ENCODE data around the gene WRAP53. TPM values are rescaled to one million over a fixed set of nuclear protein-coding genes. Genes with fewer than 3 reads are reported as not detected.
"Not testable (repeated sequence)": the region's sequence is repeated elsewhere in the genome, so short reads cannot be mapped to it uniquely, and the experiment has no call there.

The WRAP53 gene
- total RNA-seq (1 to 10 TPM; 3.8 to 5.8 (median 4.7) TPM), polyA plus RNA-seq (10 to 100 TPM; 10.4 to 12.1 TPM)
- long read RNA-seq, donor 1, full-length matches to known transcripts: 4 of 5 reads
- long read RNA-seq, donor 1, partial matches to known transcripts: 0 of 5 reads
- long read RNA-seq, donor 1, other reads (novel, unspliced or antisense): 1 of 5 reads
- long read RNA-seq, donor 2, full-length matches to known transcripts: 7 of 11 reads
- long read RNA-seq, donor 2, partial matches to known transcripts: 2 of 11 reads
- long read RNA-seq, donor 2, other reads (novel, unspliced or antisense): 2 of 11 reads
- long read RNA-seq, donor 3, full-length matches to known transcripts: 8 of 10 reads
- long read RNA-seq, donor 3, partial matches to known transcripts: 1 of 10 reads
- long read RNA-seq, donor 3, other reads (novel, unspliced or antisense): 1 of 10 reads

DNA sequence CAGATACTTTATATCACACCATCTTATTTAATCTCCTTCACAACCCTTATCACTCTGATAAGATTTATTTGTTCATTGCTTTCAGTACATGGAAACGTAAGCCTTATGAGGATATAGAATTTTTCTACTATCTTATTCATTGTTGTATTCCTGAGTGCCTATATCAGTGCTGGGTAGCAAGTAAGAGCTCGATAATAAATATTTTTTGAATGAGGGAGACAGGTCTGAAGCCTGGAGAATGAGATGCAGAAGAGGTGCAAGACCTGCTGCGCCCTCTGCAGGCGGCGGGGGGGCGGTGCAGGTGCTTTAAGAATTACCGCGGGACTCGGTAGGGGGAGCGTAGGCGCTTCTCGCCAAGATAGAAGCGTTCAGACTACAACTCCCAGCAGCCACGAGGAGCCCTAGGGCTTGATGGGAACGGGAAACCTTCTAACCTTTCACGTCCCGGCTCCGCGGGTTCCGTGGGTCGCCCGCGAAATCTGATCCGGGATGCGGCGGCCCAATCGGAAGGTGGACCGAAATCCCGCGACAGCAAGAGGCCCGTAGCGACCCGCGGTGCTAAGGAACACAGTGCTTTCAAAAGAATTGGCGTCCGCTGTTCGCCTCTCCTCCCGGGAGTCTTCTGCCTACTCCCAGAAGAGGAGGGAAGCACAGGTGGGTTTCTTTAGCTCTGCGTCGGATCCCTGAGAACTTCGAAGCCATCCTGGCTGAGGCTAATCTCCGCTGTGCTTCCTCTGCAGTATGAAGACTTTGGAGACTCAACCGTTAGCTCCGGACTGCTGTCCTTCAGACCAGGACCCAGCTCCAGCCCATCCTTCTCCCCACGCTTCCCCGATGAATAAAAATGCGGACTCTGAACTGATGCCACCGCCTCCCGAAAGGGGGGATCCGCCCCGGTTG lies at the start of gene WRAP53:
TSS of gene WRAP53 (plus strand) at position 570 of the 900 bp plus-strand sequence. CDS start at position 742, 172 bp downstream.
- DNase-seq (peak; percentile 94 to 98), ATAC-seq (peak; percentile 93 to 96 (median 95))
- H3K27me3 ChIP-seq: no peaks in the 10 kb centered on the region
- TF ChIP-seq, protein P1, sequence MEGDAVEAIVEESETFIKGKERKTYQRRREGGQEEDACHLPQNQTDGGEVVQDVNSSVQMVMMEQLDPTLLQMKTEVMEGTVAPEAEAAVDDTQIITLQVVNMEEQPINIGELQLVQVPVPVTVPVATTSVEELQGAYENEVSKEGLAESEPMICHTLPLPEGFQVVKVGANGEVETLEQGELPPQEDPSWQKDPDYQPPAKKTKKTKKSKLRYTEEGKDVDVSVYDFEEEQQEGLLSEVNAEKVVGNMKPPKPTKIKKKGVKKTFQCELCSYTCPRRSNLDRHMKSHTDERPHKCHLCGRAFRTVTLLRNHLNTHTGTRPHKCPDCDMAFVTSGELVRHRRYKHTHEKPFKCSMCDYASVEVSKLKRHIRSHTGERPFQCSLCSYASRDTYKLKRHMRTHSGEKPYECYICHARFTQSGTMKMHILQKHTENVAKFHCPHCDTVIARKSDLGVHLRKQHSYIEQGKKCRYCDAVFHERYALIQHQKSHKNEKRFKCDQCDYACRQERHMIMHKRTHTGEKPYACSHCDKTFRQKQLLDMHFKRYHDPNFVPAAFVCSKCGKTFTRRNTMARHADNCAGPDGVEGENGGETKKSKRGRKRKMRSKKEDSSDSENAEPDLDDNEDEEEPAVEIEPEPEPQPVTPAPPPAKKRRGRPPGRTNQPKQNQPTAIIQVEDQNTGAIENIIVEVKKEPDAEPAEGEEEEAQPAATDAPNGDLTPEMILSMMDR (IDR thresholded peaks at IDR 0.05): peak in 8 of 9 donors; percentile 97 to 100 (median 100)
- intact Hi-C loops (cut with DNase I): loop anchor here in 8 of 10 donors (1.0 to 10.0 kb wide), 11 partner anchors 36 to 333 kb away; partner anchors contain the start of genes SHBG (in 5 of the 8), FXR2 (in 2 of the 8), MPDU1 (in 2 of the 8) and SAT2 (in 2 of the 8)
- H3K4me1 ChIP-seq: peaks cover 6 to 36% (median 25%) of the 10 kb centered on the region in 9 donors
- 0 to 1% methylated on average over 51 of the region's 51 CpGs for WGBS, 2 donors
- H3K4me3 ChIP-seq: peak within 1 kb of the TSS; percentile 68 to 97 (median 80)
- H3K27ac ChIP-seq: peak within 1 kb of the TSS; percentile 84 to 97 (median 94)
- H3K36me3 ChIP-seq: peaks cover 0 to 30% (median 0%) of the 10 kb centered on the region in 9 donors
- H3K9me3 ChIP-seq: no peaks in the 10 kb centered on the region

DNA sequence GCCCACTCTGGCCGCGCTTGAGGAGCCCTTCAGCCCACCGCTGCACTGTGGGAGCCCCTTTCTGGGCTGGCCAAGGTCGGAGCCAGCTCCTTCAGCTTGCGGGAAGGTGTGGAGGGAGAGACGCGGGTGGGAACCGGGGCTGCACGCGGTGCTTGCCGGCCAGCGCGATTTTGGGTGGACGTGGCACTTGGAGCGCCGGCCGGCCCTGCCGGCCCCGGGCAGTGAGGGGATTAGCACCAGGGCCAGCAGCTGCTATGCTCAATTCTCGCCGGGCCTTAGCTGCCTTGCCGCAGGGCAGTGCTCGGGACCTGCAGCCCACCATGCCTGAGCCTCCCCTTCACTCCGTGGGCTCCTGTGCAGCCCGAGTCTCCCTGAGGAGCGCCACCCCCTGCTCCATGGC lies 47.5 kb upstream of the WRAP53 start:
- Histone ChIP-seq H3K27me3 (peaks cover 0 to 10% (median 0%) of the 10 kb centered on the region in 7 donors), H3K4me3 (no peak overlapping the region), H3K36me3 (no peaks in the 10 kb centered on the region), H3K4me1 (peaks cover 0 to 4% (median 0%) of the 10 kb centered on the region in 9 donors), H3K9me3 (no peaks in the 10 kb centered on the region), H3K27ac (no peak overlapping the region)
- WGBS, 2 donors: 94 to 97% methylated on average over 26 of the region's 26 CpGs
- DNase-seq: no peak
- intact Hi-C loops (cut with DNase I): no loop called here
- ATAC-seq: no peak
- TF ChIP-seq, protein P1 (IDR thresholded peaks at IDR 0.05): no peak

DNA sequence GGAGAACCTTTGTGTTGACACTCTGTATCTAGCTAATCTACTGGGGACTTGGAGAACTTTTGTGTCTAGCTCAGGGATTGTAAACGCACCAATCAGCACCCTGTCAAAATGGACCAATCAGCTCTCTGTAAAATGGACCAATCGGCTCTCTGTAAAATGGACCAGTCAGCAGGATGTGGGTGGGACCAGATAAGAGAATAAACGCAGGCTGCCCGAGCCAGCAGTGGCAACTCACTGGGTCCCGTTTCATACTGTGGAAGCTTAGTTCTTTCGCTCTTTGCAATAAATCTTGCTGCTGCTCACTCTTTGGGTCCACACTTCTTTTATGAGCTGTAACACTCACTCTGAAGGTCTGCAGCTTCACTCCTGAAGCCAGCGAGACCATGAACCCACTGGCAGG lies 46.6 kb upstream of the WRAP53 start:
- H3K27ac ChIP-seq; intact Hi-C loops (cut with DNase I); ATAC-seq; H3K36me3 ChIP-seq; H3K4me3 ChIP-seq; H3K4me1 ChIP-seq; DNase-seq; H3K9me3 ChIP-seq: not testable (repeated sequence)
- WGBS, 2 donors: 61 to 62% methylated on average over 7 of the region's 7 CpGs
- peaks cover 0 to 13% (median 0%) of the 10 kb centered on the region in 7 donors for H3K27me3 ChIP-seq

DNA sequence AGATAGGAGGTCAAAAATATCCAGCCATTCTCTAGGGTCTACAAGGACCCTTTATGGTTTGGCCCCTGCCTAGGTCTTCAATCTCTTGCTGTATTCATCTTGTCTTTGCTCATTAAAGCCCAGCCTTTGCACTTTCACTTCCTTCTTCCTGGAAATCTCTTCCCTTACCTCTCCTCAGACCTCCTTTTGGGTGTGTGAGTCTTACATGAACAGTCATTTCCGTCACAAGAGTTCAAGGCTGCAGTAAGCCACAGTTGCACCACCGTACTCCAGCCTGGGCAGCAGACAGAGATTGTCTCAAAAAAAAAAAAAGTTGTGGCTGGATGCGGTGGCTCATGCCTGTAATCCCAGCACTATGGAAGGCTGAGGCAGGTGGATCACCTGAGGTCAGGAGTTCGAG lies 43.5 kb upstream of the WRAP53 start:
- intact Hi-C loops (cut with DNase I): no loop called here
- ATAC-seq (no peak), DNase-seq (no peak)
- Histone ChIP-seq H3K36me3 (no peaks in the 10 kb centered on the region), H3K4me1 (peaks cover 0 to 4% (median 0%) of the 10 kb centered on the region in 9 donors), H3K9me3 (no peaks in the 10 kb centered on the region), H3K27ac (no peak overlapping the region), H3K4me3 (no peak overlapping the region), H3K27me3 (peaks cover 0 to 22% (median 12%) of the 10 kb centered on the region in 7 donors)
- TF ChIP-seq, protein P1 (IDR thresholded peaks at IDR 0.05): no peak
- 78 to 90% methylated on average over 4 of the region's 4 CpGs for WGBS, 2 donors
